HFF-Myc (cell line): Measurements from ENCODE around the gene RAP1GAP2.
"Not testable (repeated sequence)": the region's sequence is repeated elsewhere in the genome, so short reads cannot be mapped to it uniquely, and the experiment has no call there.

Source experiments
- DNase-seq: peaks from one replicate; pipeline ENCODE4 v3.0.0-alpha.2; 2011; ENCODE audit warnings: low read depth; ENCODE audit errors: extremely low read depth
- H3K4me3 ChIP-seq: replicated peaks from 2 replicates; pipeline ENCODE4 v1.5.1; 2011; ENCODE audit warnings: low read depth, mild to moderate bottlenecking, control low read depth, low read length
- TF ChIP-seq, protein P1 (sequence below): IDR thresholded peaks from 2 replicates; pipeline ENCODE4 v1.5.1; 2012; ENCODE audit warnings: mild to moderate bottlenecking, low read depth, low read length, control low read depth; ENCODE audit errors: missing control alignments

Gene RAP1GAP2

DNA sequence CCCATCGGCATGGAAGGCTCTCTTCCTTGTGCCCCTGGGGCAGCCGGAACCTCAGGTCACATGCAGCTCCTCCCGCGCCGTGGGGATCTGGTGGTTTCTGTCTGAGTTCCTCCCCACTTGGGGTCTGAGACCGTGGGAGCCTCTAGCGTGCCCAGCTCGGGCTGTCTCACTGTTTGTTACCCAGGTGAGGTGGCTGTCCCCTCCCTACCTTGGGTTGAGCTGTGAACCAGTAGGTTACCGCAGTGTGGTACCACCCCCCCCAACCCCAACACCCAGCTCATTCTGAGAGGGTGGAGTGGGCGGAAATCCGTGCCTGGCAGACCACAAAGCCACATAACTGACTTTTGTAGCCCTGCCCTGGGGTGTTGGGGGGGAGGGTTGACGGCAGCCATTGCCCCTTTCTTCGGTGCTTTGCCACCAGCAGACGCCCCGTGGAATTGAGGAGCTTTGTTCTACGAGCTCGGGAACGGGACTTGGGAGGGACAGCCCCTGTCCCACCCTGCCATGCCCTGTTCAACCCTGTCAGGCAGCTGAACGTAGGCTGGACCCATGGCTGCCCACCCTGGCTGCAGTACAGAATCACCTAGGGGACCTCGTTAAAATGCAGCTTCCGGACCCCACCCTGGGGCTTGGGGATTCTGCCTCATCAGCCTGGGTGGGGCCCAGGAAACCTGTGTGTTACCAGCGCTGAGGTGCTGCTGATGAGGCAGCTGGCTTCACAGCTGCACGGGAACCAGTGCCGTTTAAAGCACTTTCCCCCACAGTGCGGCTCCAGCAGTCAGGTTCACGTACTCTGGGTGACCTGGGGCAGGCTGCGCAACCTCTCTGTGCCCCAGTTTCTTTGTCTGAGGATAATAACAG, 18.5 kb downstream of the RAP1GAP2 start:
- H3K4me3 ChIP-seq = no peak overlapping the region
- no peak for DNase-seq
- TF ChIP-seq, protein P1, sequence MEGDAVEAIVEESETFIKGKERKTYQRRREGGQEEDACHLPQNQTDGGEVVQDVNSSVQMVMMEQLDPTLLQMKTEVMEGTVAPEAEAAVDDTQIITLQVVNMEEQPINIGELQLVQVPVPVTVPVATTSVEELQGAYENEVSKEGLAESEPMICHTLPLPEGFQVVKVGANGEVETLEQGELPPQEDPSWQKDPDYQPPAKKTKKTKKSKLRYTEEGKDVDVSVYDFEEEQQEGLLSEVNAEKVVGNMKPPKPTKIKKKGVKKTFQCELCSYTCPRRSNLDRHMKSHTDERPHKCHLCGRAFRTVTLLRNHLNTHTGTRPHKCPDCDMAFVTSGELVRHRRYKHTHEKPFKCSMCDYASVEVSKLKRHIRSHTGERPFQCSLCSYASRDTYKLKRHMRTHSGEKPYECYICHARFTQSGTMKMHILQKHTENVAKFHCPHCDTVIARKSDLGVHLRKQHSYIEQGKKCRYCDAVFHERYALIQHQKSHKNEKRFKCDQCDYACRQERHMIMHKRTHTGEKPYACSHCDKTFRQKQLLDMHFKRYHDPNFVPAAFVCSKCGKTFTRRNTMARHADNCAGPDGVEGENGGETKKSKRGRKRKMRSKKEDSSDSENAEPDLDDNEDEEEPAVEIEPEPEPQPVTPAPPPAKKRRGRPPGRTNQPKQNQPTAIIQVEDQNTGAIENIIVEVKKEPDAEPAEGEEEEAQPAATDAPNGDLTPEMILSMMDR = no peak

DNA sequence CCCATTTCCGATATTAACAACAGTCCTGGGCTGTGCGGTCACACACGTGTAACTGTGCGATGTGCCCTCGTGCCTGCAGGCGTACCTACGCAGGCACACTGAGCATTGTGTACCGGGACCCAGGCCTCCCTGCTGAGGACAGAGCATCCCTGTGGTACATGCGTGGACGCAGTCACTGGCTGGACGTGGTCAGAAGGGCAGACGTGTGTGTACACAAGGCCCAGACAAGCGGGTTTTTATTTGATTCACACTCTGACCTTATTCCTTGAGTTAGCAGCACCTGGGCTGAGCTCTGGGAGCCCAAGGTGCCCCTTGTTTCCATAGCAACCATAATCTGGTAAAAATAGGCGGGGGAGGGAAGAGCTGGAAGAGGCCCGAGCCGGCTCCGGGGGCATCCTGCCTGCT, 19.5 kb downstream of the RAP1GAP2 start:
- no peak for DNase-seq

DNA sequence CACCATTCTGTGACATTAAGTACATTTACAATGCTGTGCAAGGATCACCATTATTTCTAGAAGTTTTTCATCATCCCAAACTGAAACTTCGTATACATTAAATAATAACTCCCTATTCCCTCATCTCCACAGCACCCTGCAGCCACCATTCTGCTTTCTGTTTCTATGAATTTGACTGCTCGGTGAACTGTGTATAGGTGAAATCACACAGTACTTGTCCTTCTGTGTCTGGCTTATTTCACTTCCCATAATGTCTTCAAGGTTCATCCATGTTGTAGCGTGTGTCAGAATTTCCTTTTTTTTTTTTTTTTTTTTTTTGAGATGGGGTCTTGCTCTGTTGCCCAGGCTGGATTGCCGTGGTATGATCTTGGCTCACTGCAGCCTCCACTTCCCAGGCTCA, 20.4 kb downstream of the RAP1GAP2 start:
- no peak for DNase-seq
- no peak overlapping the region for H3K4me3 ChIP-seq
- TF ChIP-seq, protein P1 = no peak

More for the DNA sequence above, 19.5 kb downstream of the RAP1GAP2 start:
- no peak overlapping the region for H3K4me3 ChIP-seq
- TF ChIP-seq, protein P1 = no peak

DNA sequence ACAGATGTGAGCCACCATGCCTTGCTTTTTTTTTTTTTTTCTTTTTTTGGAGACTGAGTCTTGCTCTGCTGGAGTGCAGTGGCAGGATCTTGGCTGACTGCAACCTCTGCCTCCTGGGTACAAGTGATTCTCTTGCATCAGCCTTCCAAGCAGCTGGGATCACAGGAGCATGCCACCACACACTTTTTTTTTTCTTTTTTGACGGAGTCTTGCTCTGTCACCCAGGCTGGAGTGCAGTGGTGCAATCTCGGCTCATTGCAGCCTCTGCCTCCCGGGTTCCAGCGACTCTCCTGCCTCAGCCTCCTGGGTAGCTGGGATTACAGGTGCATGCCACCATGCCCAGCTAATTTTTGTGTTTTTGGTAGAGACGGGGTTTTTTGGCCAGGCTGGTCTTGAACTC, 23.1 kb downstream of the RAP1GAP2 start:
- not testable (repeated sequence) for DNase-seq

DNA sequence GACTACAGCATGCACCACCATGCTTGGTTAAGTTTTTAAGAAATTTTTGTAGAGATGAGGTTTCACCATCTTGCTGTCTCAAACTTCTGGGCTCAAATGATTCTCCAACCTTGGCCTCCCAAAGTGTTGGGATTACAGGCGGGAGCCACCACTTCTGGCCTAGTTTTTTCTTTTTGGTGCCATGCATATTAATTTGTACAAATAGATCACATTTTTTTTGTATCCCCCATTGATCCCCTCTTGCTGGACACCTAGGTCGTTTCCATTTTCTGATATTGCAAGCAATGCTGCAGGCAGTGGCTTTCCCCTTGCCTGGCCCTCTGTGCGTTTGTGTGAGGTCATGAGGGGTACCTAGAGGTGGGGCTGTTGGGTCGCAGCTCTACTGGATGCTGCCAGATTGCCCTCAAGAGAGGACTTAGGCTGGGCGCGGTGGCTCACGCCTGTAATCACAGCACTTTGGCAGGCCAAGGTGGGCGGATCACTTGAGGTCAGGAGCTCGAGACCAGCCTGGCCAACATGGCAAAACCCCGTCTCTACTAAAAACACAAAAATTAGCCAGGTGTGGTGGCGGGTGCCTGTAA, 23.8 kb downstream of the RAP1GAP2 start:
- DNase-seq = no peak
- no peak overlapping the region for H3K4me3 ChIP-seq
- TF ChIP-seq, protein P1 = no peak

More for the DNA sequence above, 23.1 kb downstream of the RAP1GAP2 start:
- H3K4me3 ChIP-seq = not testable (repeated sequence)

DNA sequence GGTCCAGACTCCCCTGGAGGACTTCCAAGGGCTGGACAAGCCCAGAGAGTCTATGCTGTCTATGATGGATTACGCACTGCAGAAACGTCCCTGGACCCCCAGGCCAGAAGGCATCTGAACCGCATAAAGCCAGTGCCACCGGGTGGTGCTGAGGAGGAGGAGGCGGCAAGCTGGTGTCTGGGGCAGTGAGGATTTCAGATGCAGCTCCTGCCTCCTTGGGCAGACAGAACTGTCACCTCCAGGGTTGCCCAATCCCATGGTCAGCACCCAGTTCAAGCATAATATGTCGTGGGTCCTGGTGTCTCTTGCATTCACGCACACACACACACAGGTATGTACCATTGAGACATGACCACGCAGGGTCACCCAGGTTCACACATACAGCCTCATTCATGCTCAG, 25.6 kb downstream of the RAP1GAP2 start:
- TF ChIP-seq, protein P1 = no peak
- no peak for DNase-seq
- no peak overlapping the region for H3K4me3 ChIP-seq

DNA sequence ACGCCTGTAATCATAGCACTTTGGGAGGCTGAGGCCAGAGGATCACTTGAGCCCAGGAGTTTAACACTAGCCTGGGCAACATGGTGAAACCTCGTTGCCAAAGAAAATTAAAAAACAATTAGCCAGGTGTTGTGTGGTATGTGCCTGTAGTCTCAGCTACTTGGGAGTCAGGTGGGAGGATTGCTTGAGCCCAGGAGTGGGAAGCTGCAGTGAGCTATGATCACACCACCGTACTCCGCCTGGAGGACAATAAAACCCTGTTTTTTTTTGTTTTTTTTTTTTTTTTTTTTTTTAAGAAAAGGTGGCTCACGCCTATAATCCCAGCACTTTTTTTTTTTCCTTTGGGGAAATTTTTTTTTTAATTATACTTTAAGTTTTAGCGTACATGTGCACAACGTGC, 26.1 kb downstream of the RAP1GAP2 start:
- DNase-seq = no peak
- TF ChIP-seq, protein P1 = no peak
- H3K4me3 ChIP-seq = no peak overlapping the region
